Colonic mucosa (tissue), 4 donors: ENCODE data around the gene SLC37A2. TPM values are rescaled to one million over a fixed set of nuclear protein-coding genes. Genes with fewer than 3 reads are reported as not detected.
A peak's percentile ranks its signal among the peaks of the same experiment; 100 is the strongest.

Experiments
- DNase-seq: peaks from one replicate; pipeline ENCODE4 v3.0.0-alpha.2; 2020
- H3K27ac ChIP-seq: fragments of 200-600 bp; one replicate; pipeline ENCODE4 v1.8.0; 2021
- H3K27me3 ChIP-seq: fragments of 200-600 bp; one replicate; pipeline ENCODE4 v1.8.0; 2021
- H3K36me3 ChIP-seq: fragments of 200-600 bp; one replicate; pipeline ENCODE4 v1.8.0; 2021
- H3K4me1 ChIP-seq: fragments of 200-600 bp; one replicate; pipeline ENCODE4 v1.8.0; 2021; ENCODE audit warnings: mild to moderate bottlenecking
- H3K4me3 ChIP-seq: fragments of 200-600 bp; one replicate; pipeline ENCODE4 v1.8.0; 2021
- H3K9ac ChIP-seq, 2 donors: one replicate each; pipeline ENCODE4 v1.7.0; 2013; ENCODE audit warnings: control low read depth in 2 of 2, low read depth in 2 of 2, low read length in 2 of 2
- H3K9me3 ChIP-seq: fragments of 200-600 bp; one replicate; pipeline ENCODE4 v1.8.0; 2021
- intact Hi-C: fragments of 100-400 bp; cut with DNase I; formaldehyde crosslinking; loops from one replicate; pipeline ENCODE4 v1.14.1; 2022
- total RNA-seq, 2 donors: library from RNA; stranded (reverse); fragmentation: NEBNext Ultra II Directional in 1 of 2; extraction: Animal tissue kit (Norgen Biotek cat#: 25700) in 1 of 2; gene quantifications; one replicate each; pipeline ENCODE4 v1.2.1, GENCODE V29; 2021
- TF ChIP-seq, protein P1 (sequence below): fragments of 200-600 bp; IDR thresholded peaks from one replicate; pipeline ENCODE4 v1.8.0; 2022; ENCODE audit warnings: antibody characterized with exemption, mild to moderate bottlenecking
- donor health status: healthy.
- donor health status: DM: no; HTN: no; CAD: no.
- donor health status: DM: no; HTN: no; CAD: no.

Gene SLC37A2
- total RNA-seq, 2 donors from 2014 or later: 2.2 to 5.1 TPM

DNA sequence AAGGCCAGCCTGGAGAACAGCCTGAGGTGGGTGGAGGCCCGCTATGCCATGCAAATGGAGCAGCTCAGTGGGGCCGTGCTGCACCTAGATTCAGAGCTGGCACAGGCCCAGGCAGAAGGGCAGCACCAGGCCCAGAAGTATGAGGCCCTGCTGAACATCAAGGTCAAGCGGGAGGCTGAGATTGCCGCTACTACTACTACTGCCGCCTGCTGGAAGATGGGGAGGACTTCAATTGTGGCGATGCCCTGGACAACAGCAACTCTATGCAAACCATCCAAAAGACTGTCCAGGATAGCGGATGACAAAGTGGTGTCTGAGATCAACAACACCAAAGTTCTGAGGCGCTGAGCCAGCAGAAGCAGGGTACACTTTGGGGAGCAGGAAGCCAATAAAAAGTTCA, 51.4 kb downstream of the SLC37A2 start:
- TF ChIP-seq, protein P1, sequence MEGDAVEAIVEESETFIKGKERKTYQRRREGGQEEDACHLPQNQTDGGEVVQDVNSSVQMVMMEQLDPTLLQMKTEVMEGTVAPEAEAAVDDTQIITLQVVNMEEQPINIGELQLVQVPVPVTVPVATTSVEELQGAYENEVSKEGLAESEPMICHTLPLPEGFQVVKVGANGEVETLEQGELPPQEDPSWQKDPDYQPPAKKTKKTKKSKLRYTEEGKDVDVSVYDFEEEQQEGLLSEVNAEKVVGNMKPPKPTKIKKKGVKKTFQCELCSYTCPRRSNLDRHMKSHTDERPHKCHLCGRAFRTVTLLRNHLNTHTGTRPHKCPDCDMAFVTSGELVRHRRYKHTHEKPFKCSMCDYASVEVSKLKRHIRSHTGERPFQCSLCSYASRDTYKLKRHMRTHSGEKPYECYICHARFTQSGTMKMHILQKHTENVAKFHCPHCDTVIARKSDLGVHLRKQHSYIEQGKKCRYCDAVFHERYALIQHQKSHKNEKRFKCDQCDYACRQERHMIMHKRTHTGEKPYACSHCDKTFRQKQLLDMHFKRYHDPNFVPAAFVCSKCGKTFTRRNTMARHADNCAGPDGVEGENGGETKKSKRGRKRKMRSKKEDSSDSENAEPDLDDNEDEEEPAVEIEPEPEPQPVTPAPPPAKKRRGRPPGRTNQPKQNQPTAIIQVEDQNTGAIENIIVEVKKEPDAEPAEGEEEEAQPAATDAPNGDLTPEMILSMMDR: no peak
- no peaks in the 10 kb centered on the region for H3K9me3 ChIP-seq
- no peaks in the 10 kb centered on the region for H3K36me3 ChIP-seq
- no peak for DNase-seq
- no peak overlapping the region for H3K9ac ChIP-seq
- H3K4me1 ChIP-seq: no peaks in the 10 kb centered on the region
- H3K27ac ChIP-seq: no peak overlapping the region
- H3K4me3 ChIP-seq: no peak overlapping the region
- intact Hi-C loops: no loop called here
- H3K27me3 ChIP-seq: no peaks in the 10 kb centered on the region

DNA sequence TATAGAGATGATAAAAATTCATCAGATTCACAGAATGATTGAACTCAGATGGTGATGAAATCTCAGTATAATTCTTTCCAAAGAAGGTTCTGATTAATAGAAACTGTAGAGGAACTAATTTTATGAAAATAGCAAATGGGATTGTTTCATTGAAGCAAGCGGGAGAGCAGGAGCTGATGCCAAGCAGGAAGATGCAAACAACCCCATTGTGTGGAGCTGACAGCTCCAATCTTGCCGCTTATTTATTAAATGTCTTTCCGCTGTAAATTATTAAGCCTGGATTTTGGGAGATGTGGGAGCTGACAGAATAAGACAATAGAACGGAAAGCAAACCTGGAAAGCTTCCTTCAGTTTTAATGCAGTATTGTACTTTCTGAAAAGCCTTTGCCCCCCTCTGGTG, 54.3 kb downstream of the SLC37A2 start:
- H3K27me3 ChIP-seq: no peaks in the 10 kb centered on the region
- H3K9me3 ChIP-seq: no peaks in the 10 kb centered on the region
- H3K36me3 ChIP-seq: no peaks in the 10 kb centered on the region
- no peak overlapping the region for H3K27ac ChIP-seq
- no peaks in the 10 kb centered on the region for H3K4me1 ChIP-seq
- no peak for DNase-seq
- no peak overlapping the region for H3K4me3 ChIP-seq
- no peak overlapping the region for H3K9ac ChIP-seq
- intact Hi-C loops: no loop called here
- TF ChIP-seq, protein P1: no peak

DNA sequence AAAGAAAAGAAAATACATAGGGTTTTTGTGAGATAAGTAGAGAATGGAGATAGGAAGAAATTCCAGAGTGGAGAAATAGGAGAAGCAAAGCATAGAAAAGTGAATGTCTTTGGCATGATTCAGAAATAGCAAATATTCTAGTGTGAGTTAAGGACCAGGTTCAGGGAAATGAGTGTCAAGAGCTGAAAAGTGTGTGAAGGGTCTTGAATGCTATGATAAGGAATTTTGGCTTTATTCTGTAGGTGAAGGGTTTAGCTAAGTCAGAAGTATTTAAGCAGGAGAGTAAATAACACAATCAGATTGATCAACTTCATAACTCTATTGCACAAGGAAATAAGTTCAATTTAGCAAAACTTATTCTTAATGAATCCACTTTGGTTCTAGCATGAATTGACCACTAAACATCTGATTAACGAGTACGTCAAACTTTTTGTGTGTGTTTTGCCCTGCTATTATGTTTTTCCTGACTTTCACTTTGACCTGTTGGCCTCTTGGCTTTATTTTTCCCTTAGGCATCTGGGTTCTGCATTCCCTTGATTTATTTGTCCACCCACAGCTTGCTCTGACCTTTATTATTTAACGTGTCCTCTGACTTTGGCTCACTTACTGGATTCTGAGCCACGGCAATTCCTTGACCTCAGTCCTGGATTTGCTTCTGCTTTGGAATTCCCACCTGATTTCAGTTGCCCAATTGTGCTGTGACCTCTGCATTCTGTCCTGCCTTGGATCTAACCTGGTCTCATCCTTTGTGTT, 60.3 kb downstream of the SLC37A2 start:
- H3K4me1 ChIP-seq: no peaks in the 10 kb centered on the region
- H3K4me3 ChIP-seq: no peak overlapping the region
- TF ChIP-seq, protein P1: no peak
- DNase-seq: no peak
- H3K9ac ChIP-seq: no peak overlapping the region
- no peaks in the 10 kb centered on the region for H3K36me3 ChIP-seq
- H3K27ac ChIP-seq: no peak overlapping the region
- no peaks in the 10 kb centered on the region for H3K27me3 ChIP-seq
- intact Hi-C loops: no loop called here
- H3K9me3 ChIP-seq: no peaks in the 10 kb centered on the region

DNA sequence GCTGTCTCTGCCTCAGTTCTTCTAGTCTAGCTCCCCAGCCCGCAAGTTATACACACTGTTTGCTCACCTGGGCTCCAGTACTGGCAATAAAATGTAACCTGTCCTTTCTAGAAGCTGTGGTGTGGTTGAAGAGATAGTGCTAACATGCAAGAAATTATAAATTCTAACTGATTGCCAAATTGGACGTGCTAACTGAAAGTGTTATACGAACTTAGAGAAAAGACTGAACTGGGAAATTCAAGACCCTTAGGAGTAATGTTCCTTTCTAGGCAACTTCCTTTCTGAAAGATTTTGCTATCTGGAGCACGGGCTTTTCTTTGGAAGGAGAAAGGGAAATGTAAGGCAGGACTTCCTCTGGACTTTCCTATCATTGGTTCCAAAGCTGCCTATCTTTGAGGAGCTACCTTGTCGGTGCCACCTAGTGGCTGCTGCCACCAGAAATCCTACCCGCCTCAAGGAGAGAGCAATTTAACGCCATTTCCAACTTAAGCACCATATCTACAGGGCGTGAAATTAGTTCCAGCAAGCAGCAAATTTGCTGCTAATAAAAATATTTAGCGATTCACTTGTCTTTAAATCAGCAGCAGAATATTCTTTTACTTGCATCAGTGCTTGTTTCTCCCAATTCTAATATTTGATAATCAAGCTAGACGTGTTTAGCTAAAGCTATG, 61.0 kb downstream of the SLC37A2 start:
- Histone ChIP-seq H3K27ac (no peak overlapping the region), H3K9ac (no peak overlapping the region), H3K9me3 (no peaks in the 10 kb centered on the region), H3K36me3 (no peaks in the 10 kb centered on the region), H3K27me3 (no peaks in the 10 kb centered on the region), H3K4me3 (no peak overlapping the region), H3K4me1 (no peaks in the 10 kb centered on the region)
- peak; percentile 41 for DNase-seq
- TF ChIP-seq, protein P1: peak; percentile 30
- intact Hi-C loops: no loop called here

DNA sequence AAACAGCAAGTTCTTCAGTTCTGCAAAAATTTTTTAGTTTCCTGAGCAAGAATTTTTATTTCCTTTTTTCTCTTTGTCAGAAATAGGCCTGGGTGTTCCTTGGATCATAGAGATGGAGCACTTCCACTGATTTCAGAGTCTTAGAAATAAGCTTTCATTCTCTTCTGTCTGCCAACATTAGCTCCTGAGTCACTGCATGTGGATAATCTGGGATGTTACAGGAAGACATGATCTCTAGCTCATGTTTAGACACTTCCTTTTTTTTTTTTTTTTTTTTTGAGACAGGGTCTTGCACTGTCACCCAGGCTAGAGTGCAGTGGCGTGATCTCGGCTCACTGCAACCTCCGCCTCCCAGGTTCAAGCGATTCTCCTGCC, 61.5 kb downstream of the SLC37A2 start:
- Histone ChIP-seq H3K4me3 (no peak overlapping the region), H3K27me3 (no peaks in the 10 kb centered on the region), H3K4me1 (no peaks in the 10 kb centered on the region), H3K27ac (no peak overlapping the region), H3K9me3 (no peaks in the 10 kb centered on the region), H3K9ac (no peak overlapping the region), H3K36me3 (no peaks in the 10 kb centered on the region)
- intact Hi-C loops: no loop called here
- TF ChIP-seq, protein P1: no peak
- DNase-seq: no peak
